Upper lobe of left lung (tissue), 4 donors: ENCODE results near the gene R3HDM2.

Experiments
- POLR2A ChIP-seq, 4 donors: fragments of 450-650 bp; IDR thresholded peaks; one replicate each; pipeline ENCODE4 v1.5.1; 2016 to 2017; ENCODE audit warnings: antibody characterized with exemption in 4 of 4, mild to moderate bottlenecking in 2 of 4
- POLR2AphosphoS5 ChIP-seq, 2 donors: sonication (generic); formaldehyde crosslinking; IDR thresholded peaks; one replicate each; pipeline ENCODE4 v1.5.1; 2017; ENCODE audit warnings: antibody characterized with exemption in 2 of 2
- TF ChIP-seq, protein P1 (sequence below), 6 experiments: fragments of 450-650 bp in 4 of 6; fragments of 200-600 bp in 2 of 6; sonication (generic) in 2 of 6; IDR thresholded peaks; one replicate each; pipeline ENCODE4 v1.5.1; 2016 to 2019; ENCODE audit warnings: antibody characterized with exemption in 6 of 6

DNA sequence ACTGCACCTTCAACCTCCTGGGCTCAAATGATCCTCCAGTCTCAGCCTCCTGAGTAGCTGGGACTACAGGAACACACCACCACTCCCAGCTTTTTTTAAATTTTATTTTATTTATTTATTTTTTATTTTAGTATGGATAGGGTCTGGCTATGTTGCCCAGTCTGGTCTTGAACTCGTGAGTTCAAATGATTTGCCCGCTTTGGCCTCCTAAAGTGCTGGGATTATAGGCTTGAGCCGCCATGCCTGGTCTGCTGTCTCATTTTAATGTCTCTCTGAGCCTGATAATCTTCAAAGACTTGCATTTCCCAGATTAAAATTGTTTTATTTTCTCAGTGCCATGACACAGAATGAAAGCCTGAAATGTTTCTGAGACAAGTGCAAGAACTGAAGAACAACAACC is 2.5 kb upstream of the R3HDM2 start:
- TF ChIP-seq POLR2AphosphoS5 (IDR thresholded peaks at IDR 0.05): no peak
- TF ChIP-seq, protein P1, sequence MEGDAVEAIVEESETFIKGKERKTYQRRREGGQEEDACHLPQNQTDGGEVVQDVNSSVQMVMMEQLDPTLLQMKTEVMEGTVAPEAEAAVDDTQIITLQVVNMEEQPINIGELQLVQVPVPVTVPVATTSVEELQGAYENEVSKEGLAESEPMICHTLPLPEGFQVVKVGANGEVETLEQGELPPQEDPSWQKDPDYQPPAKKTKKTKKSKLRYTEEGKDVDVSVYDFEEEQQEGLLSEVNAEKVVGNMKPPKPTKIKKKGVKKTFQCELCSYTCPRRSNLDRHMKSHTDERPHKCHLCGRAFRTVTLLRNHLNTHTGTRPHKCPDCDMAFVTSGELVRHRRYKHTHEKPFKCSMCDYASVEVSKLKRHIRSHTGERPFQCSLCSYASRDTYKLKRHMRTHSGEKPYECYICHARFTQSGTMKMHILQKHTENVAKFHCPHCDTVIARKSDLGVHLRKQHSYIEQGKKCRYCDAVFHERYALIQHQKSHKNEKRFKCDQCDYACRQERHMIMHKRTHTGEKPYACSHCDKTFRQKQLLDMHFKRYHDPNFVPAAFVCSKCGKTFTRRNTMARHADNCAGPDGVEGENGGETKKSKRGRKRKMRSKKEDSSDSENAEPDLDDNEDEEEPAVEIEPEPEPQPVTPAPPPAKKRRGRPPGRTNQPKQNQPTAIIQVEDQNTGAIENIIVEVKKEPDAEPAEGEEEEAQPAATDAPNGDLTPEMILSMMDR (IDR thresholded peaks at IDR 0.05): no peak
- TF ChIP-seq POLR2A (IDR thresholded peaks at IDR 0.05): no peak
